Endothelial cell of umbilical vein (primary cell): ENCODE measurements around the gene KRT81. TPM values are rescaled to one million over a fixed set of nuclear protein-coding genes. Genes with fewer than 3 reads are reported as not detected.
"Not testable (repeated sequence)": the region's sequence is repeated elsewhere in the genome, so short reads cannot be mapped to it uniquely, and the experiment has no call there.

Source experiments
- BruUV-seq: library from RNA; stranded (reverse); fragments of 400-500 nt; replicated peaks from 2 replicates; lab custom pipeline; 2021; lab: Mats Ljungman, UMichigan
- CTCF ChIA-PET: fragments of 300-600, 350-600 bp; sonication (Branson Sonifier 250); formaldehyde crosslinking; loops from one replicate; lab custom pipeline; 2021; ENCODE audit warnings: antibody characterized with exemption, inconsistent platforms; lab: Charles Lee
- POLR2A ChIA-PET: fragments of 300-600, 350-600 bp; sonication (Branson Sonifier 250); formaldehyde crosslinking; loops from one replicate; lab custom pipeline; 2021; ENCODE audit warnings: antibody characterized with exemption, inconsistent platforms; lab: Charles Lee
- DNase-seq: peaks from one replicate; pipeline ENCODE4 v3.0.0-alpha.2; 2011; ENCODE audit warnings: low read depth, low spot score
- FAIRE-seq: peaks from 2 replicates; lab custom pipeline; 2011; peaks lifted over from hg19 to GRCh38; lab: Jason Lieb, UNC
- H2AFZ ChIP-seq: 2 replicates; pipeline ENCODE4 v1.6.0; 2012; ENCODE audit warnings: low read depth, low read length, control low read depth, inconsistent platforms
- H3K27ac ChIP-seq: 2 replicates; pipeline ENCODE4 v1.5.1; 2011; ENCODE audit warnings: low read depth, mild to moderate bottlenecking, control low read depth, low read length, moderate library complexity; ENCODE audit not compliant: insufficient read depth
- H3K27me3 ChIP-seq, 2 experiments: 2 replicates each; pipeline versions ENCODE4 v1.6.0 to v1.6.1; 2011; ENCODE audit warnings: low read length in 2 of 2, mixed read lengths in 1 of 2; ENCODE audit not compliant: control insufficient read depth in 2 of 2, insufficient read depth in 2 of 2
- H3K36me3 ChIP-seq, 2 experiments: 2 replicates in 1 of 2; 3 replicates in 1 of 2; pipeline ENCODE4 v1.5.1; 2011; ENCODE audit warnings: low read length in 2 of 2, mild to moderate bottlenecking in 1 of 2, moderate library complexity in 1 of 2; ENCODE audit not compliant: control insufficient read depth in 2 of 2, insufficient read depth in 2 of 2; ENCODE audit errors: extremely low read depth in 1 of 2
- H3K4me1 ChIP-seq: 3 replicates; pipeline ENCODE4 v1.5.1; 2011; ENCODE audit warnings: mild to moderate bottlenecking, low read length; ENCODE audit not compliant: control insufficient read depth, insufficient read depth; ENCODE audit errors: extremely low read depth
- H3K4me2 ChIP-seq: 2 replicates; pipeline ENCODE4 v1.6.1; 2011; ENCODE audit warnings: low read length, control low read depth, mixed read lengths; ENCODE audit not compliant: insufficient read depth
- H3K4me3 ChIP-seq, 3 experiments: fragments of 200-600 bp in 1 of 3; sonication (generic), shearing (Covaris generic) in 1 of 3; replicated peaks in 1 of 3; 2 replicates each; pipeline ENCODE4 v1.5.1; 2011 to 2016; ENCODE audit warnings: control low read depth in 3 of 3, low read length in 3 of 3, mild to moderate bottlenecking in 2 of 3, inconsistent platforms in 1 of 3, low read depth in 1 of 3, moderate library complexity in 1 of 3; ENCODE audit not compliant: insufficient read depth in 1 of 3
- H3K79me2 ChIP-seq: 2 replicates; pipeline ENCODE4 v1.6.0; 2012; ENCODE audit warnings: low read length, inconsistent platforms; ENCODE audit not compliant: control insufficient read depth, insufficient read depth
- H3K9ac ChIP-seq: replicated peaks from 2 replicates; pipeline ENCODE3; 2011; ENCODE audit warnings: low read length, control low read depth; ENCODE audit not compliant: insufficient read depth; ENCODE audit errors: extremely low read depth
- H3K9me1 ChIP-seq: replicated peaks from 3 replicates; pipeline ENCODE4 v1.6.0; 2011; ENCODE audit warnings: mild to moderate bottlenecking, low read length; ENCODE audit not compliant: control insufficient read depth, insufficient read depth; ENCODE audit errors: extremely low read depth
- H3K9me3 ChIP-seq: replicated peaks from 2 replicates; pipeline ENCODE4 v1.5.1; 2012; ENCODE audit warnings: low read length, inconsistent platforms; ENCODE audit not compliant: control insufficient read depth, insufficient read depth
- H4K20me1 ChIP-seq: replicated peaks from 2 replicates; pipeline ENCODE3; 2011; ENCODE audit warnings: mild to moderate bottlenecking, low read length; ENCODE audit not compliant: control insufficient read depth, insufficient read depth; ENCODE audit errors: extremely low read depth
- dilution Hi-C: fragments of 300-500 bp; cut with MboI; formaldehyde crosslinking; loops from one replicate; pipeline ENCODE4 v1.15.0; 2019; ENCODE audit warnings: low sequenced_read_pairs; ENCODE audit not compliant: extremely low pct_ligation_motif_present
- intact Hi-C: fragments of 100-400 bp; cut with micrococcal nuclease; formaldehyde crosslinking; loops from one replicate; pipeline ENCODE4 v1.10.0; 2022
- polyA plus RNA-seq, 4 experiments: library from polyadenylated mRNA; depleted of rRNA in 3 of 4; stranded (reverse) in 3 of 4; unstranded in 1 of 4; fragments of >200 nt; gene quantifications; 2 replicates each; pipeline versions ENCODE4 v1.2.1 to v1.2.3, GENCODE V29; 2011 to 2012; ENCODE audit warnings: missing spikeins in 1 of 4
- total RNA-seq: library from RNA; stranded (reverse); gene quantifications from 2 replicates; pipeline ENCODE4 v1.2.3, GENCODE V29; 2021

KRT81 gene
- total and polyA plus RNA-seq, 2 donors (not counting 3 experiments of a cell fraction or from before 2014, with no cell fraction given), result not detected

DNA sequence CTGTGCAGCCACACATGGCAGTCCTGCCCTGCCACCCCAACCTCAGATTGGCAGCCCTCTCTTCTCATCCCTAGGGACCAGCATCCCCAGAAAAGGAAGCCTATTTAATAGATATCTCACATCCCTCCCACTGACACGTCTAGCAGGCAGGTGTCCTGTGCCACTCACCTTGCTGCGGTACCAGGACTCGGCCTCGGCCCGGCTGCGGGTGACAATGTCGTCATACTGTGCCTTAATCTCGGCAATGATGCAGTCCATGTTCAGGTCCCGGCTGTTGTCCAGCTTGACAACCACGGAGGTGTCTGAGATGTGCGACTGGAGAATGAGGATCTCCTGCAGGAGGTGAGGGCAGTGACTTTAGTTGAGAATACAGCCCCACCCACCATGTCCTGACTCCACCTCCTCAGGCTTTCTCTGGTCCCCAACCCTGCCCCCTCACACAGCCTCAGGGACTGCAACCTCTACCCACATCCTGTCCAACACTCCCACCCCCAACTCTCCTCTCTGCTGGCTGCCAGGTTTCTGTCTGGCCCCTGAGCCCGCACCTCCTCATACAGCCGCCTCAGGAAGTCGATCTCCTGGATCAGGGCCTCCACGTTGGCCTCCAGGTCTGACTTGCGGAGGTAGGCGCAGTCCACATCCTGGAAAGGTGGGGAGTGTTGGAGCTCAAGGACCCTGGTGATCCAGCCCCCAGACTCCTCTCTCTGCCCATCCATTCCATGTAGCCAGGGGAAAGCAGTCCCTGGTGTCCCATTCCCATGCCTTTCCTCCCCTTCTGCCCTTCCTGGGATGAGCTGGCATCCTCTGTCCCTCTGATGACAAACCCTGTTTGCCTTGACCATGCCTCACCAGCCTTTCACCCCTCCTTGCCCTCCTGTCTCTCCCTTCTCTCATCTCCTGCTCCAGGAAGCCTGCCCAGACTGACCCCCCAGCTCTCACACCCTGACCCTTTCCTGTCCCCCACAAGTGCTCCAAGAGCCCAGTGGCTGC lies 3.2 kb downstream of the KRT81 start:
- H3K9ac ChIP-seq, H2AFZ ChIP-seq, POLR2A ChIA-PET, dilution Hi-C loops, H4K20me1 ChIP-seq, DNase-seq, H3K79me2 ChIP-seq, H3K9me1 ChIP-seq, H3K36me3 ChIP-seq, H3K27ac ChIP-seq, intact Hi-C loops, H3K9me3 ChIP-seq, H3K4me2 ChIP-seq, H3K4me1 ChIP-seq, BruUV-seq, H3K4me3 ChIP-seq: not testable (repeated sequence)
- FAIRE-seq, result peak; percentile 21
- CTCF ChIA-PET, result interaction anchor here (1.1 kb wide), 1 partner anchor 9 kb away, joined by 5 read pairs; no protein-coding TSS in a partner anchor
- H3K27me3 ChIP-seq, result peaks cover 11 to 15% of the 10 kb centered on the region in 2 experiments

DNA sequence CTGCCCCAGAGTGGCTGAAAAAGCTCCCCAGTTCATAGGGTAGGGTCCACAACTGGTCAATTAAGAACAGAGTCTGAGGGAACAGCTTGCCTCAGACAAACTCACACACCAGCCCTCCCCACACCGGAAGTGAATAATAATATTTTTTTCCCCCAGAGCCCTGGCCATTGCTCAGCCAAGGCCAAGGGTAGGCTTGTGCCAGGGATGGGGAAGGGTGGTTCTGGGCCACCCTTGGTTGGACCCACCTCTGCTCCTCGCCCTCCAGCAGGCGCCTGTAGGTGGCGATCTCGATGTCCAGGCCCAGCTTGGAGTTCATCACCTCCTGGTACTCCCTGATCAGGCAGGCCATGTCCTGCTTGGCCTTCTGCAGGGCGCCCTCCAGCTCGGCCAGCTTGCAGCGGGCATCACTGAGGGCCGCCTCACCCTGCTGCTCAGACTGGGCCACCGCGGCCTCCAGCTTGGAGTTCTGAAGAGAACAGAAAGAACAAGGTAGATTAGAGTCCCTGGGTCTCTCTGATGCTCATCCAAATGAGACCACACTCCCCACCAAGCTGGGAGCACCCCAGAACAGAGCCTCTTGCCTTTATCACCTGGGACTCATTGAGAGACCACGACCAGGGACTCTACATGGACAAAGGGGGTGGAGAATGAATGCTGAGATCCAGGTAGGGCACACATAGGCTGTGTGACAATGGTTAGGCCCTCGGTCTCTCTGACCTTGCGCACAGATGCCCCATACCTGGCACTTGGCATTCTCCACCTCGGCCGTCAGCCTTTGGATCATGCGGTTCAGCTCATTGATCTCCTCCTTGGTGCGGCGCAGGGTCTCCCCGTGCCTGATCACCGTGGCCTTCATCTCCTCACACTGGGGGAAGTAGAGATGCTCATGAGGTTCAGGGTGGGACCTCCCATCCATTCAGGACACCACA lies 4.2 kb downstream of the KRT81 start:
- H3K36me3 ChIP-seq, BruUV-seq, H3K9ac ChIP-seq, intact Hi-C loops, H3K4me2 ChIP-seq, H3K4me3 ChIP-seq, H3K9me1 ChIP-seq, H3K9me3 ChIP-seq, H3K27me3 ChIP-seq, H4K20me1 ChIP-seq, H3K4me1 ChIP-seq, DNase-seq, H3K27ac ChIP-seq, H3K79me2 ChIP-seq, dilution Hi-C loops, H2AFZ ChIP-seq, FAIRE-seq: not testable (repeated sequence)
- POLR2A ChIA-PET, result interaction anchor here (0.7 kb wide), 1 partner anchor 21 kb away, joined by 3 read pairs; no protein-coding TSS in a partner anchor
- CTCF ChIA-PET, result interaction anchor here (1.1 to 2.0 kb wide), 2 partner anchors 8 to 10 kb away, joined by 5 read pairs; no protein-coding TSS in a partner anchor
